H9 (cell line): ENCODE results near the gene LSM3. TPM values are rescaled to one million over a fixed set of nuclear protein-coding genes. Genes with fewer than 3 reads are reported as not detected.

Source experiments
- DNase-seq: peaks from one replicate; pipeline ENCODE4 v3.0.0-alpha.2; 2017
- H2AFZ ChIP-seq: one replicate; pipeline ENCODE4 v1.6.1; 2013; ENCODE audit warnings: mild to moderate bottlenecking, low read length, control low read depth, moderate library complexity
- H2AK5ac ChIP-seq: 2 replicates; pipeline ENCODE4 v1.6.1; 2013; ENCODE audit warnings: low read length, control low read depth, mixed read lengths; ENCODE audit not compliant: insufficient read length
- H2BK120ac ChIP-seq: one replicate; pipeline ENCODE4 v1.6.1; 2013; ENCODE audit warnings: low read depth, mild to moderate bottlenecking, low read length, control low read depth, inconsistent platforms; ENCODE audit not compliant: poor library complexity, severe bottlenecking
- H2BK12ac ChIP-seq: 2 replicates; pipeline ENCODE4 v1.6.1; 2013; ENCODE audit warnings: low read length, control low read depth, mixed read lengths, low read depth; ENCODE audit not compliant: insufficient read length
- H2BK15ac ChIP-seq: 2 replicates; pipeline ENCODE4 v1.6.1; 2013; ENCODE audit warnings: low read depth, low read length, control low read depth
- H2BK20ac ChIP-seq: one replicate; pipeline ENCODE4 v1.6.1; 2013; ENCODE audit warnings: low read depth, mild to moderate bottlenecking, low read length, control low read depth, inconsistent platforms; ENCODE audit not compliant: poor library complexity, severe bottlenecking
- H2BK5ac ChIP-seq: 2 replicates; pipeline ENCODE4 v1.6.1; 2013; ENCODE audit warnings: low read length, control low read depth, mixed read lengths; ENCODE audit not compliant: insufficient read length
- H3K14ac ChIP-seq: 2 replicates; pipeline ENCODE4 v1.6.1; 2013; ENCODE audit warnings: low read length, control low read depth; ENCODE audit not compliant: insufficient read depth
- H3K18ac ChIP-seq: 2 replicates; pipeline ENCODE4 v1.6.1; 2013; ENCODE audit warnings: low read depth, mild to moderate bottlenecking, mixed read lengths, low read length, control low read depth; ENCODE audit not compliant: insufficient read length
- H3K23ac ChIP-seq: 2 replicates; pipeline ENCODE4 v1.6.1; 2013; ENCODE audit warnings: low read length, control low read depth, mixed read lengths, low read depth; ENCODE audit not compliant: insufficient read length
- H3K23me2 ChIP-seq: 2 replicates; pipeline ENCODE4 v1.6.1; 2013; ENCODE audit warnings: low read depth, mild to moderate bottlenecking, mixed read lengths, low read length, control low read depth; ENCODE audit not compliant: insufficient read length, poor library complexity, severe bottlenecking
- H3K27ac ChIP-seq: 2 replicates; pipeline ENCODE4 v1.5.1; 2013; ENCODE audit warnings: low read length, control low read depth, mixed read lengths, low read depth; ENCODE audit not compliant: insufficient read length
- H3K27me3 ChIP-seq: 2 replicates; pipeline ENCODE4 v1.6.1; 2013; ENCODE audit warnings: low read length, control low read depth, inconsistent platforms; ENCODE audit not compliant: insufficient read depth
- H3K4ac ChIP-seq: 2 replicates; pipeline ENCODE4 v1.6.1; 2013; ENCODE audit warnings: low read depth, mild to moderate bottlenecking, control low read depth, inconsistent platforms, low read length, moderate library complexity
- H3K4me1 ChIP-seq: 2 replicates; pipeline ENCODE4 v1.6.1; 2013; ENCODE audit warnings: low read length, control low read depth, inconsistent platforms; ENCODE audit not compliant: insufficient read depth
- H3K4me2 ChIP-seq: 2 replicates; pipeline ENCODE4 v1.6.1; 2013; ENCODE audit warnings: low read length, control low read depth, mixed read lengths; ENCODE audit not compliant: insufficient read length, insufficient read depth
- H3K56ac ChIP-seq: 2 replicates; pipeline ENCODE4 v1.6.1; 2013; ENCODE audit warnings: low read depth, mild to moderate bottlenecking, mixed read lengths, low read length, control low read depth; ENCODE audit not compliant: insufficient read length
- H3K79me1 ChIP-seq: 2 replicates; pipeline ENCODE4 v1.6.1; 2013; ENCODE audit warnings: low read depth, mild to moderate bottlenecking, moderate library complexity, low read length, control low read depth, inconsistent platforms; ENCODE audit not compliant: insufficient read depth, poor library complexity, severe bottlenecking
- H3K79me2 ChIP-seq: 2 replicates; pipeline ENCODE4 v1.6.1; 2013; ENCODE audit warnings: low read length, control low read depth, inconsistent platforms; ENCODE audit not compliant: insufficient read depth
- H3K9ac ChIP-seq: 2 replicates; pipeline ENCODE4 v1.6.1; 2013; ENCODE audit warnings: low read length, control low read depth, mixed read lengths; ENCODE audit not compliant: insufficient read length; ENCODE audit errors: extremely low read depth
- H3K9me3 ChIP-seq: one replicate; pipeline ENCODE4 v1.6.1; 2013; ENCODE audit warnings: low read depth, low read length, inconsistent platforms; ENCODE audit not compliant: control insufficient read depth
- H3T11ph ChIP-seq: one replicate; pipeline ENCODE4 v1.6.1; 2013; ENCODE audit warnings: mild to moderate bottlenecking, low read length, control low read depth, inconsistent platforms
- H4K20me1 ChIP-seq: one replicate; pipeline ENCODE4 v1.6.1; 2013; ENCODE audit not compliant: control insufficient read depth, insufficient read length, insufficient read depth
- H4K5ac ChIP-seq: 2 replicates; pipeline ENCODE4 v1.6.1; 2013; ENCODE audit warnings: low read depth, mild to moderate bottlenecking, mixed read lengths, low read length, control low read depth; ENCODE audit not compliant: insufficient read length
- H4K8ac ChIP-seq: replicated peaks from 2 replicates; pipeline ENCODE4 v1.6.1; 2013; ENCODE audit warnings: low read length, control low read depth, mixed read lengths, low read depth; ENCODE audit not compliant: insufficient read length
- H4K91ac ChIP-seq: 2 replicates; pipeline ENCODE4 v1.6.1; 2013; ENCODE audit warnings: low read depth, mild to moderate bottlenecking, moderate library complexity, mixed read lengths, low read length, control low read depth; ENCODE audit not compliant: insufficient read length
- H3K27ac Mint-ChIP-seq, 3 experiments: 2 replicates in 2 of 3; 3 replicates in 1 of 3; pipeline ENCODE4 v1.8.0; 2020 to 2021; ENCODE audit warnings: mixed read lengths in 3 of 3, mild to moderate bottlenecking in 1 of 3, moderate library complexity in 1 of 3
- H3K27me3 Mint-ChIP-seq: 2 replicates; pipeline ENCODE4 v1.8.0; 2021; ENCODE audit warnings: low read depth, mild to moderate bottlenecking, moderate library complexity, mixed read lengths
- H3K36me3 Mint-ChIP-seq, 3 experiments: 2 replicates in 2 of 3; 3 replicates in 1 of 3; pipeline ENCODE4 v1.8.0; 2020 to 2021; ENCODE audit warnings: low read depth in 3 of 3, mixed read lengths in 3 of 3; ENCODE audit not compliant: insufficient read depth in 1 of 3
- H3K4me1 Mint-ChIP-seq, 2 experiments: 2 replicates each; pipeline ENCODE4 v1.8.0; 2020; ENCODE audit warnings: mixed read lengths in 2 of 2
- H3K4me3 Mint-ChIP-seq, 2 experiments: 2 replicates in 1 of 2; 3 replicates in 1 of 2; pipeline ENCODE4 v1.8.0; 2020 to 2021; ENCODE audit warnings: mild to moderate bottlenecking in 2 of 2, mixed read lengths in 2 of 2, moderate library complexity in 1 of 2
- H3K9me3 Mint-ChIP-seq, 2 experiments: 2 replicates in 1 of 2; 3 replicates in 1 of 2; pipeline ENCODE4 v1.8.0; 2020; ENCODE audit warnings: mild to moderate bottlenecking in 2 of 2, mixed read lengths in 2 of 2, moderate library complexity in 1 of 2
- CTCF ChIP-seq: fragments of 200-600 bp; sonication (generic); conservative IDR thresholded peaks from 3 replicates; pipeline ENCODE4 v1.8.0; 2021; ENCODE audit warnings: antibody characterized with exemption, mild to moderate bottlenecking
- WGBS: extraction: QIAGEN DNeasy Blood & Tissue Kit; methylation state at CpG from one replicate; pipeline ENCODE4 v1.1.7; 2013; ENCODE audit warnings: missing lambda C conversion rate, low lambda C conversion rate, mixed read lengths; ENCODE audit not compliant: insufficient read length; ENCODE audit errors: extremely low coverage; 5-methylcytosine and 5-hydroxymethylcytosine counted together
- total RNA-seq: library from RNA; stranded (reverse); gene quantifications from 2 replicates; pipeline ENCODE4 v1.2.1, GENCODE V29; 2021

The LSM3 gene
- total RNA-seq, 1 experiment from 2014 or later = 24.4 TPM

GRCh38 chr3:14148041-14148985, 30.3 kb upstream of the LSM3 start:
- peak overlapping the region; percentile 38 for H3K18ac ChIP-seq
- peak; percentile 68 for TF ChIP-seq CTCF

More at GRCh38 chr3:14148041-14148985, 30.3 kb upstream of the LSM3 start:
- no peak overlapping the region for H2BK120ac ChIP-seq
- no peak overlapping the region for H4K91ac ChIP-seq
- H3K79me2 ChIP-seq = no peaks in the 10 kb centered on the region
- Mint-ChIP-seq H3K27ac (peak overlapping the region in 2 of 3 experiments; percentile 80 to 85; a peak in 4 of 7 replicates), H3K27me3 (no peaks in the 10 kb centered on the region), H3K4me3 (peak overlapping the region in 1 of 2 experiments; percentile 16; a peak in 1 of 5 replicates), H3K36me3 (peaks cover 10 to 56% (median 38%) of the 10 kb centered on the region in 3 experiments), H3K9me3 (no peaks in the 10 kb centered on the region; a peak in 1 of 5 replicates), H3K4me1 (peaks cover 10 to 24% of the 10 kb centered on the region in 2 experiments)
- H4K8ac ChIP-seq = no peak overlapping the region
- peak overlapping the region; percentile 47 for H3K27ac ChIP-seq
- no peak overlapping the region for H3K56ac ChIP-seq
- peak overlapping the region; percentile 20; the same call in 1 of the 2 replicates for H3K14ac ChIP-seq
- no CpG with 5 or more reads among the region's 28 CpGs for WGBS
- no peak overlapping the region for H2AFZ ChIP-seq
- H3K4ac ChIP-seq = no peak overlapping the region
- H3K23ac ChIP-seq = no peak overlapping the region
- no peaks in the 10 kb centered on the region for H3K27me3 ChIP-seq
- no peak overlapping the region for H2BK15ac ChIP-seq
- H4K5ac ChIP-seq = no peak overlapping the region
- H2BK20ac ChIP-seq = no peak overlapping the region
- peaks cover 6% of the 10 kb centered on the region; the same call in 1 of the 2 replicates for H3K4me1 ChIP-seq
- no peak overlapping the region for H2BK12ac ChIP-seq
- H4K20me1 ChIP-seq = no peaks in the 10 kb centered on the region
- H2BK5ac ChIP-seq = no peak overlapping the region
- no peaks in the 10 kb centered on the region for H3K9me3 ChIP-seq
- no peak overlapping the region for H2AK5ac ChIP-seq
- H3K9ac ChIP-seq = no peak overlapping the region
- DNase-seq = peak; percentile 89
- no peak overlapping the region for H3K4me2 ChIP-seq
- peaks cover 2% of the 10 kb centered on the region for H3K23me2 ChIP-seq
- no peak overlapping the region for H3T11ph ChIP-seq
- no peaks in the 10 kb centered on the region for H3K79me1 ChIP-seq
